Middle frontal gyrus (tissue), 1 donor: ENCODE measurements around the gene RPLP2.

ENCODE experiments used
- DNase-seq: peaks from one replicate; pipeline ENCODE4 v3.0.0-alpha.2; 2015; ENCODE audit warnings: low spot score; ENCODE audit errors: extremely low spot score

Gene RPLP2

GRCh38 chr11:803770-804598 is 5.8 kb upstream of the RPLP2 start:
- no peak for DNase-seq

- DNase-seq: no peak
These were observed 5.2 kb upstream of the RPLP2 start for GRCh38 chr11:804599-804964.

GRCh38 chr11:808427-809286 is 1.1 kb upstream of the RPLP2 start:
- peak; percentile 18 for DNase-seq

DNA sequence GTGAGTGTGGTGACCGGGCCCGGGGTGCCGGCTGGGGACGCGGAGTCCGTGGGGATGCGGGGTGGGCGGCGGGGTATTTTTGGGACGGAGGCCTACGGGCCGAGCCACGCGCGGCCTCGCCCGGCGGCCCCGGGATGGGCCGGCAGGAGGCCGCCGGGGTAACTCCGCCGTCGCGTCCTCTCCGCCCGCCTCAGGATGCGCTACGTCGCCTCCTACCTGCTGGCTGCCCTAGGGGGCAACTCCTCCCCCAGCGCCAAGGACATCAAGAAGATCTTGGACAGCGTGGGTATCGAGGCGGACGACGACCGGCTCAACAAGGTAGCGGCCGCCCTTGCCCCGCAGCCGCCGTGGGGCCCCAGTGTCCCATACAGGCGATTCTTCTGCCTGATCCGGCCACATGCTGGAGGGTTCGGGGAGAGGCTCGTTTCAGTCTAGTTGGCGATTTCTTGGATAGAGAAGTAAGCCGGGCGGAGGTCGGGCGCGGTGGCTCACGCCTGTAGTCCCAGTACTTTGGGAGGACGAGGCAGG is 337 bp downstream of the RPLP2 start:
- DNase-seq: no peak

DNA sequence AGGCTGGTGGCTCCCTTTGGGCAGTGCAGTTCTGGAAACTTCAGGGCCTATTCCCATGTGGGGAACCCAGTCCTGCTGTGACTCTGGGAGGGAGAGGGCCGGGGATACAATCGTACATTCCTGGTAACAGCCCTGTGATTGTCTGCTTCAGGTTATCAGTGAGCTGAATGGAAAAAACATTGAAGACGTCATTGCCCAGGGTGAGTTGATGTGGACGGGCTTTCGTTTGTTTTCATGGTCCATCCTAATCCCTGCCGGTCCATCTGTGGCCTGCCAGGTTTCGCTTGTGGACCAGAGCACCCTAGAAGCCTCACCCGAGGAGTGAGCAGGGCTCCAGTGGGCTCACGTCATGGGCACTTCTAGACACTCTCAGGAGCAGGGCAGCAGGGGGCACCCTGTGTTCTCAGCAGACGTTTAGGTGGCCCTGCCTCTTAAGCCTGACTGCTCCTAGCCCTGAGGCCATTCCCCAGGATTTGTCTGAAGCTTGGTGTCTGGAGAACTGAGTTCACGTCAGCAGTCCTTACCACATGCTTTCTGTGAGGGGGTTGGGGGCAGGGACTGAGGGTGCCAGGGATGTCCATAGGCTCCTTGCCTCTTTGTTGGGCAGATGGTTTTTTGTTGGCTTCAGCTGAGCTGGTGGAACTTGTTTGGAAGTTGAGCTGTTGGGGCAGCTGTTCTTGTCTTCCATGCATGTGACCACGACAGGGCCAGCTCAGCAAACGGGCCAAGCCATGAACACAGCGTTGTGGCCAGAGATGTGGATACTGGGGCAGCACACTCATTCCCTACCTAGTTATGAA is 1.9 kb downstream of the RPLP2 start:
- DNase-seq: no peak

DNA sequence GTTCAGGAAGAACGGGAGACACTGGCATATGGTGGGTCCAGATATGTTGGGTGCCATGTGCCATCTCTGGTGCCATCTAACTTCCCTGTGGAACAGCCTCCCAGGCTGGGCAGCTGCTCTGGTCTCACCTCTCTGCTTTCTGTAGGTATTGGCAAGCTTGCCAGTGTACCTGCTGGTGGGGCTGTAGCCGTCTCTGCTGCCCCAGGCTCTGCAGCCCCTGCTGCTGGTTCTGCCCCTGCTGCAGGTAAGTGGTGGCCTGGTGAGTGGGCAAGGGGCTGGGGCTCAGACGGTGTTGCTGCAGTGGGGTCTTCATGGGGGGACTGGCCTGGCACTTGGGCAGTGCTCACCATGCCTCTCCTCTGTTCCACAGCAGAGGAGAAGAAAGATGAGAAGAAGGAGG is 2.6 kb downstream of the RPLP2 start:
- no peak for DNase-seq

DNA sequence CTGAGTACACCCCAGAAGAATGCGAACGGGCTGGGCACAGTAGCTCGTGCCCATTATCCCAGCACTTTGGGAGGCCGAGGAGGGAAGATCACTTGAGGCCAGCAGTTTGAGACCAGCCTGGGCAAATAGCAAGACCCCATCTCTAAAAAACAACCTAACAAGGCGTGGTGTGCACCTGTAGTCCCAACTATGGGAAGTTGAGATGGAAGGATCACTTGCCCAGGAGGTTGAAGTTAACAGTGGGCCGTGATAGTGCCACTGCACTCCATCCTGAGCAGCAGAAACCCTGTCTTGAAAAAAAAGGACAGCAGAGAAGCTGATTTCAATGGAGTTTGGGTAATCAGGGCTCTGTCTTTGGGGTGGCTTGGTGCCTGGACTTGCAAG is 3.3 kb downstream of the RPLP2 start:
- no peak for DNase-seq

DNA sequence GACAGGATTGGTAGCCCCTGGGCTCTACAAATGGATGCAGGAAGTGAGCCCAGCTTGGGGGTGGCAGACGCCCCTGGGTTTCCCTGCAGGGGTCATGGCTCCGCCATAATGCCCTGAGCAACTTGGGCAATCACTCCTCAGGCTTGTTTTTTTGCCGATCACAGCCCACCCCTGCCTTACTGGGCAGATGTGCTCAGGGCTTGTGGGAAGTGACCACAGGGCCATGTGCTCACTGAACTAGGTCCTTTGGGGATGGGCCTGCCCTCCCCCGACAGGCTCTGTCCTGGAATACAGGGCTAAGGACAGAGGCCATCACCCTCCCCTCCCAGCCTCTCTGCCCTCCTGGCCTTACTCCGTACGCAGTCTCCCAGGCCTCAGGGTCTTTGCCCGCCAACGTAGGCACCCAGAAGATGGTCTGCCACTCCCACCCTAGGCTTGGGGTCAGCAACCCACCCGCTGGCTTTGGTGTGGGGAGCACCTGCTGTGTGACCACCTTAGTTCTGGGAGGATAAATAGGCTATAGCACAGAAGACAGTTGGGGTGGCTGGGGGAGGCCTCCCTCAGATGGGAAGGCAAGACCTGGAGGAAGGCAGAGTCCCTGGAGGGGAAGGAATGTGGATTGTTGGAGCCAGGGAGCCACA is 3.8 kb downstream of the RPLP2 start:
- DNase-seq: no peak

GRCh38 chr11:815675-816432 is 6.1 kb downstream of the RPLP2 start:
- DNase-seq: no peak

GRCh38 chr11:816433-816779 is 6.6 kb downstream of the RPLP2 start:
- DNase-seq: no peak

- DNase-seq: no peak
These were observed 8.8 kb downstream of the RPLP2 start, which contains the start of gene PNPLA2 for GRCh38 chr11:818396-819128. TSS of gene PNPLA2 (plus strand) at chr11:818914. CDS start at chr11:819719, 805 bp downstream.

- DNase-seq: peak; percentile 84
These were observed 9.6 kb downstream of the RPLP2 start for GRCh38 chr11:819129-819931.

- DNase-seq: no peak
These were observed 10.3 kb downstream of the RPLP2 start for GRCh38 chr11:819943-820649.

- DNase-seq: no peak
These were observed 11.1 kb downstream of the RPLP2 start for GRCh38 chr11:820655-821511.

DNA sequence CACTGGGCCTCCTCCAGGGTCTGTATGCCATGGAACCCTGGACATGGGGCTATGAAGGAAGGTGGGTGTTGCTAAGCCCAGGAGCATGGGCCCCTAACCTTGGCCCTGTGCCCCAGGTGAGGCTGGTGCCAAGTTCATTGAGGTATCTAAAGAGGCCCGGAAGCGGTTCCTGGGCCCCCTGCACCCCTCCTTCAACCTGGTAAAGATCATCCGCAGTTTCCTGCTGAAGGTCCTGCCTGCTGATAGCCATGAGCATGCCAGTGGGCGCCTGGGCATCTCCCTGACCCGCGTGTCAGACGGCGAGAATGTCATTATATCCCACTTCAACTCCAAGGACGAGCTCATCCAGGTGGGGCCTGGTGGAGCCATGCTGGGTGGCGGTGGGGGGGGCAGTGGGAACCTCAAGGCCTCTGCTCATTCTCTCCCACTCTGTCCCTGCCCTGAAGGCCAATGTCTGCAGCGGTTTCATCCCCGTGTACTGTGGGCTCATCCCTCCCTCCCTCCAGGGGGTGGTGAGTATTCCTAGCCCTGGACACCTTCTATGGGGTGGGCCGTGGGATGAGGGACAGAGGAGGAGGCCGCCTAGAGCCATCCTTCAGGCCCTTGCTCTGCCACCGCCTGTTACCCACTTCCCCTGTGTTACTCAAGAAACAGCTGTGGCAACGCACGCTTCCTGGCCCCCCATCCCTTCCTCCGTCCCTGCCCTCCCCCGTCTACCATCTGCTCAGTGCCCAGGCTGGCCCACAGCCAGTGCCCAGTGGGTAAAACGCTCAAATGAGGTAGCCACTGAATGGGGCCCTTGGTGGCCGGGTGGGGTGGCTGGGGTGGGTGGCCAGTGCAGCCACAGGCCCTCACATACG is 12.0 kb downstream of the RPLP2 start:
- DNase-seq: no peak
